T47D (cell line): ENCODE results near the gene STARD3.

Source experiments
- DNase-seq, 2 experiments: peaks; one replicate each; pipeline versions ENCODE4 v3.0.0 to v3.0.0-alpha.2; 2011 to 2012; ENCODE audit warnings: low read depth in 1 of 2, low spot score in 1 of 2
- JUND ChIP-seq: IDR thresholded peaks from 2 replicates; pipeline ENCODE4 v1.6.1; 2012; ENCODE audit warnings: low read depth
- in situ Hi-C: cut with HindIII; loops from 2 replicates; pipeline ENCODE4 v1.10.0; 2016; ENCODE audit warnings: low sequenced_read_pairs, low pct_unique_long_range_greater_than_20kb

STARD3 gene

GRCh38 chr17:39672522-39673334, 35.8 kb downstream of the STARD3 start:
- no peak for TF ChIP-seq JUND
- DNase-seq = no peak
- in situ Hi-C loops = no loop called here

- TF ChIP-seq JUND = no peak
- DNase-seq = no peak
- in situ Hi-C loops = no loop called here
Measured at GRCh38 chr17:39673335-39674081, 36.6 kb downstream of the STARD3 start.

DNA sequence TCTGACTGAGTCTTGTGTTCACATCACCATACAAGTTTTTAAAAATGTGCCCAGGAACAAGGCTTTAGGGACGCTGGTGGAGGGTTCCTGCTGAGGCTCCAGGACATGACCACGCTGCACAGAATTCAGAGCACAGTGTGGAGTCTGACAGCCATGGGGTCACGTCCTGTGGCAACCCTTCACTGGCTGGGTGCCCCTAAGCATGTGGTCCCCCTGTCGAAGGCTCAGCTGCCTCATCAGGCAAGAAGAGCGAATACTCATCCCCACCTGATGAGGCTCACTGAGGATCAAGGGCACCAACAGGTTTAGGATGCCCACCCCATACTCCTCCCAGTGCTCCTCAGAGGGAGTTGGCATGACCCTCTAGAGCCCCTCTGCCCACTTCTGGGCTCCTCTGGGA, 37.2 kb downstream of the STARD3 start:
- in situ Hi-C loops = no loop called here
- DNase-seq = no peak
- TF ChIP-seq JUND = no peak

GRCh38 chr17:39674702-39675389, 37.9 kb downstream of the STARD3 start:
- no peak for TF ChIP-seq JUND
- peak; percentile 78 to 93 for DNase-seq
- in situ Hi-C loops = no loop called here

DNA sequence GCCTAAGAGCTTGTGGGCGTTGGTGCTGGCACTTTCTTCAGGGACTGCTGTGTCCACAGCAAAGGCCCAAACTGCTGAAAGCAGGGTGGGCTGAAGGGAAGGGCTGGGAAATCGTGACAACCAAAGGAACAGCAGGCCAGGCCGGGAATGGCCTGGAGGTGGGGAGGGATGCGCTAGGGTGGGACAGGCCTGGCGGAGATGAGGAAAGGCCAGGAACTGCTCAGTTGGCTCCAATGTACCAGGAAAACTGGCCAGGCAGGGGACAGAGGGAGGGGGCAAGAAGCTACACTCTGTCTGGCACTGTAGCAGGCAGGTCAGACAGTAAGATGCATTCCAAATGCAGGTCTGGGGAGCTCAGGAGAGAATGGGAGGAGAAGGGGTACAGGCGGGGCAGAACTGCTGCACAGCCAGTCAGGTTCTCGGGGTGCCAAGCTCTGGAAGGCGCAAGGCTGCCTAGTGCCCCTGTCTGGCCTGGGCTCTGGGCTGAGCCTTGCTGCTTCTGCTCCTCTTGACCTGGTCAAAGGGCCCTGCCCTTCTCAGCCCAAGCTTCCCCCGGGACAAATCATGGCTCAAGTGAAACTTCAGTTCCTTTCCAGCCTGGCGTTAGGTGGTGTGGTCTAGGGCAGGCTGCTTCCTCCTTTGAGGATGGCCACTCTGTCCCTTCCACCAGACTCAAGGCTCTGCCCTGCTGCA, 38.6 kb downstream of the STARD3 start:
- DNase-seq = peak in 1 of 2 experiments; percentile 53
- no peak for TF ChIP-seq JUND
- in situ Hi-C loops = no loop called here

- TF ChIP-seq JUND = no peak
- peak; percentile 72 to 92 for DNase-seq
- in situ Hi-C loops = no loop called here
Measured at GRCh38 chr17:39676198-39676819, 39.4 kb downstream of the STARD3 start.

GRCh38 chr17:39677072-39677471, 40.1 kb downstream of the STARD3 start:
- TF ChIP-seq JUND = no peak
- in situ Hi-C loops = no loop called here
- DNase-seq = no peak

DNA sequence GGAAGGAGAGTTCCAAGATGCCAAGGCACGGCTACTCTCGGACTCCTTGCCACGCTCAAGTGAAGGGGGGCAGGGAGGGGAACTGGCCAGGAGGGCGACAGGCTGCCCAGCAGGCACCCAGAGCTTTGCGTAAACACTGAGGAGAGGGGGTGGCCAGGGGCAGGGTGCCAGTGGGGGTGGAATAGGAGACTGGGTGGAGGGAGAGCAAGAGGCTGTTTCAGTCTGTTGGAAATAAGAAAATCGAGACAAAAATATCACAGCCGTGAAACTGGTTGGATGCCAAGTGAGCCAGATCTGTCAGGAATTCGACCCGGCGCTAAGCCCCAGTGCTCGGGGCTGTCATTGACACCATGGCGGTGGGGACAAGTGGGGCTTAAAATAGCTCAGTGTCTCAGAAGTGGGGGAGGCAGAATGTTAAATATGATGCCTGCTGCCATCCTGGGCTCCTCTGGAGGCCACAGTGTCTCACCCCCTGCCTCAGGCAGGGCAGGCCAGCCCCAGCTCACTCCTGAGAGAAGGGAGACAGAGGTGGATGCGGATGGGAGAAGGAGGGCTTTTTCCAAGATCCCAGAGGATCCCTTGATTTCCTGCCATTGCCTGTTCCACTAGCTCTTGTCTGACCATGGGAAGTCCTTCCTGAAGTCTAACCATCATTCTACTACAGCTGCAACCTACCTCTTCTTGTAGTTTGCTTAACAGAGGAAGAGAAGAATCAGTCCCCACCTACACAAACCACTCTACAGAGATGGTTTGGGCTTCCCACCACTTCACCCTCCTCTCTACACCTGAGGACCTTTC, 40.8 kb downstream of the STARD3 start:
- in situ Hi-C loops = no loop called here
- TF ChIP-seq JUND = no peak
- no peak for DNase-seq

- TF ChIP-seq JUND = no peak
- DNase-seq = no peak
- in situ Hi-C loops = no loop called here
Measured at GRCh38 chr17:39678340-39679116, 41.6 kb downstream of the STARD3 start.

- in situ Hi-C loops = no loop called here
Measured at GRCh38 chr17:39679521-39680192, 42.7 kb downstream of the STARD3 start.

More at GRCh38 chr17:39679521-39680192, 42.7 kb downstream of the STARD3 start:
- no peak for TF ChIP-seq JUND
- DNase-seq = no peak
